ENCODE data around the gene TWIST2.
A peak's percentile ranks its signal among the peaks of the same experiment; 100 is the strongest.

Gene TWIST2

DNA sequence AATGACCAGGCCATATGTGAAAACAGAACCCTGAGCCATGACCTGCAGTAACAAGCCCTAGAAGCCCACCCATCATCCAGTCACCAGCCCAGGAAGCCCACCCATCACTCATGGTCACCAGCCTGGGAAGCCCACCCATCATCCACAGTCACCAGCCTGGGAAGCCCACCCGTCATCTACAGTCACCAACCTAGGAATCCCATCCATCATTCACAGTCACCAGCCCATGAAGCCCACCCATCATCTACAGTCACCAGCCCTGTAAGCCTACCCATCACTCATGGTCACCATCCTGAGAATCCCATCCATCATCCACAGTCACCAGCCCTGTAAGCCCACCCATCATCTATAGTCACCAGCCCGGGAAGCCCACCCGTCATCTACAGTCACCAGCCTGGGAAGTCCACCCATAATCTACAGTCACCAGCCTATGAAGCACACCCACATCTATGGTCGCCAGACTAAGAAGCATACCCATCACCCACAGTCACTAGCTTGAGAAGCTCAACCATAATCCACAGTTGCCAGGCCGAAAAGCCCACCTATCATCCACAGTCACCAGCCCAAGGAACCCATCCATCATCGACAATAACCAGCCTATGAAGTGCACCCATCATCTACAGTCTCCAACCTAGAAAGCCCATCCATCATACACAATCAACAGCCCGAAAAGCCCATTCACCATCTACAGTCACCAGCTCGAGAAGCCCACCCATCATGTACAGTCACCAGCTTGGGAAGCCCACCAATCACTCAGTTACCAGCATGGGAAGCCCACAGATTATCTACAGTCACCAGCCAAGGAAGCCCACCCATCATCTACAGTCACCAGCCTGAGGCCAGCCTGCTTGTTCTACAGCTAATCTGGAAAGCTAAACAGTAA is 91.9 kb downstream of the TWIST2 start:
- no peak for DNase-seq (ENCODE audit: low read depth)

- no peak for DNase-seq (ENCODE audit: low read depth)
Observed at GRCh38 chr2:238940806-238941205, 92.9 kb downstream of the TWIST2 start.

DNA sequence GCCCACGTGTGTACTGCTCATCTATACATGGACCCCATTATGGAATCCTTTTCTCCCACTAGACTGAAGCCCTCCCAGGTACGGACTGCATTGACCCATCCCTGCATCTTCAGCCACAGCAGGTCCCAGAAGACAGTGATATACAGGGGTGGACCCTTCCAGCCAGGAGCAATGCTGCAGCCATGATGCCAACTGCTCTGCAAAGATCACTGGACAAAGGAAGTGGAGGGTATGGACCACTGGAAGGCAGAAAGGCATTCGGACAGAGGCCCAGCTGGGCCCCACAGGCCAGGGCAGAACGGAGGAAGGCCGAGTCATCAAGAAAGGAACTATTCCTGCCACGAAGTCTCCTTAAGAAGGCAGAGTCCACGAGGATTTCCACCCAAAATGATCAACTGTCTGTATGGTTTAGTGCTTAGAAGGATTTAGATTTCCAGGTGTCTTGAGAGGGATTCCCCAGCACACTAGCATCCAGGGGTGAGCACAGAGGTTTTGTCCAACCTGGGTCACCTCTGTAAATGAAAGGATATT is 93.4 kb downstream of the TWIST2 start:
- DNase-seq (ENCODE audit: low read depth): no peak

DNA sequence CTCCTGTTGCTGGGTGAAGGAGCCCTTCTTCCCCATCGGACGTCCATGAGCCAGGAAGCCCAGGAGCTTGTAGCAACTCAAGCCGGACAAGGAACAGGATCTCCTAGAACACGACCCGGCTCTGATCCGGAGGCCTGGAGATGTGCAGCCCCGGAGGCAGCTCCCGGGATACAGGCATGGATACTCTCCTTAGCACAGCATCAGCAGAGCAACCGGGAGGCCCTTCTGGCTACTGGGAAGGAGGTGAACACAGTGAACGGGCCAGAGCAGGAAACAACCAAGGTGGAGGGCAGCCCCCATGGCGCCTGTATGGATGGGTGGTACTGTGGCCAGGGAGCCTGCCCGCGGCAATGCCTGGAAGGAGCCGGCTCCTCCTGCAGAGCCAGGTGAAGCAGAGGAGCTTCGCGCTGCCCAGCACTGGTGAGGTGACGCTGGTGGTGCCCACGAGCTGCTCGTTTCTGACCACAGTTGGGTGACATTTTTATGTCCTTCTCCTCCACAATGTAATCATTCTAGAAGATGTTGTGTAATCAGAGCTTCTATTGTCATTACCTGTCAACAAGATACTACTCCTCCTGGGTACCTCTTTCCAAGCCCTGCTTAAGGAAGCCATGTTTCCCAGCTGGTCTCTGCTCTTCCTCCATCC is 94.3 kb downstream of the TWIST2 start:
- DNase-seq (ENCODE audit: low read depth): no peak

GRCh38 chr2:238942726-238943300 is 94.9 kb downstream of the TWIST2 start:
- DNase-seq (ENCODE audit: low read depth): no peak

DNA sequence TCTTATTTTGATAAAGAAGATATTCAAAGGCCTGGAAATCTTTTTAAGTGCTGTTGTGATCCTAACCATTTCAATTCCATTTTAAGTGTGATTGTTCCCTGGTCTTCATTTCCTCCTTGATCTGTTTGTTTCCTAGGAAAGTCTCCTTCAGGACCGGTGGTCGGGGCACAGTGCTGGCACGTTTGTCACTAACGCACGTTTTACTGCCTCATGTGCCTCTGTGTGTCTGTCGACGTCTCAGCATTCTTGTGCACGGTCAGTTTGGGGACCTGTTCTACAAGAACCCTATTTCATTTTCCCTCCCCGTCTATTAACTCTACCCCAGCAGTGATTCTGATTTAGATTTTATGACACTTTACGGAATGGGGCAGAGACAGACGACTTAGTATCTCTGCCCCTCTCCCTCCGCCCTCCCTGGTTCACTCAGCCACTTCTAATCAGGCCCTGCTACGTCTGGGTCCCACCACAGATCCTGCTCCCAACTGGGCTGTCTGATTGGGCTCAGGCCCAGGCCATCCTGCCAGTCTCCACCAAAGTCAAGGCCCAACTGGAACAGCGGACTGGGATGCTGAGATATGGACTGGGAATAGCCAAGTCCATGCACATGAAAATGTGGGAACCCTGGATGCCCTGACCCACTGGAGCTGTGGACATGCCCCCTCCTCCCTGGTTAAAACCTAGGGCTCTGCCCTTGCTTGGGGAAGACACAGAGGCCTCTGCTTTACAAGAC is 95.6 kb downstream of the TWIST2 start:
- DNase-seq (ENCODE audit: low read depth): no peak

- DNase-seq (ENCODE audit: low read depth): no peak
Observed at GRCh38 chr2:238945433-238946150, 97.7 kb downstream of the TWIST2 start.

DNA sequence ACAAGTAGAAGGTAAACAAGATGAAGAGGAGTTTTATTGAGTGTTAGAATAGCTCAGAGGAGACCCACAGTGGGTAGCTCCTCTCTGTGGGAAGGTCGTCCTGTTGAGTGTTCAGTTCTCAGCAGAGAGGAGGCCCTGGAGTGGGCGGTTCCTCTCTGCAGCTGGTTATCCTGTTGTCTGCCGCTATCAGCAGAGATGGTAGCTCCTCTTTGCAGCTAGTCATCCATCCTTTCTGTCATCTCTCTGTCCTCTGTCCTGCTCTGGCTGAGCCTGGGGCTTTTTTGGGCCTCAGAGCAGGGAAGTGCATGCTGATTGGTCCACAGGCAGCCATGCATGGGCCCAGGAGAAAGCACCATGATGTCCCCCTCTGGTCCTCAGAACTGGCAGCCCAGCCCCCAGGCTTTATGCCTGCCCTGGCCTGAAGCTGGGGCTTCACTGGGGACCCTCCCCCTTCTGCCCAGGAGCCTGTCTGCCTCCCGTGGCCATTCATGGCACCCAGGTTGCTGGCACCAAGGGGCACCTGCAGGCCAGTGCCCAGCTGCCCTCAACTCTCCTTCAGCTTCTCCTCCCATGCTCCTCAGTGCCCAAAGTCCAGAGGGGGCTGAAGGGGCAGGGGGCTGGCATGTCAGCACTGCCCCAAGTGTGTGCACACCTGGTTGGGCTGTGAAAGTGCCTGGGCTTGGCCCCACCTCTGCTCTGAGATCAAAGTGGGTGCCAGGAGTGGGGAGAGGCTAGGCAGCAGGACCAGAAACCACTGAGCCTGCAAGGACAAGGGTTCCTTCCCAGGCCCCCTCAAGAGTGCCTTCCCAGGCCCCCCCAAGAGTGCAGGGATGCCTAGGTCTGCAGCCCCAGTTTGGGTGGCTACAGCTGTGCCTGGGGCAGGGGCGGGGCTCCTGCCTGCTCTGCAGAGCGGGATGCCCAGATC is 98.7 kb downstream of the TWIST2 start:
- DNase-seq (ENCODE audit: low read depth): no peak

GRCh38 chr2:238947243-238947760 is 99.4 kb downstream of the TWIST2 start:
- DNase-seq (ENCODE audit: low read depth): no peak

GRCh38 chr2:238947920-238948710 is 100.2 kb downstream of the TWIST2 start:
- peak; percentile 75 for DNase-seq (ENCODE audit: low read depth)

- no peak for DNase-seq (ENCODE audit: low read depth)
Observed at GRCh38 chr2:238948765-238949641, 101.1 kb downstream of the TWIST2 start.

DNA sequence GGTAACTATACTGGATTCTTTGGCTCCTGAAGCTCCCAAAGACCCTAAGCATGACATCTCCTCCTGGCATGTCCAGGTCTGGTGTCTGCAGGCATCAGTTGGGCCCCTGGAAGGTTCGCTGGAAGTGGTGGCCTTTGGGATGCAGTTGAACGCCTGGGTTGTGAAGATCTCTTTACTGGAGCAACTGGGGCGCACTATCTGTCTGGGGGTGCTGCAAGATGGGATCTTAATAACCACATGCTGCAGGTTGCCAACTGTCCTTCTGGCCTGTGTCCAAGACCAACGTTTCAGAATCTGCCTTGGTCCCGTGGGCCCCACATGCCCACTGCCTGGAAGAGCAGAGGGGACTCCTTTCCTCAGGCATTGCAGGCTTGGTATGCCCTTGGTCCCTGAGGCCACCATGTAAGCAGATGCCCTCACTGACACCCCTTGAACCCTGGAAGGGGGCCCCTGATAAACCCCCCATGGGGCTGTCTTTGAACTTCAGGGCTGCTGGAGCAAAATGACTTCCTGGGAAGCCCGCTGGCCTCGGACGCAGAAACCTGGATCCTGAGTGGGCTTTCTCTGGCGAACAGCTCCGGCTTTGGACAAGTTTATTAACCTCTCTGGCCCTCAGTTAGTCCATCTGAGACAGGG is 101.9 kb downstream of the TWIST2 start:
- DNase-seq (ENCODE audit: low read depth): no peak

- DNase-seq (ENCODE audit: low read depth): no peak
Observed at GRCh38 chr2:238950551-238950950, 102.7 kb downstream of the TWIST2 start.

DNA sequence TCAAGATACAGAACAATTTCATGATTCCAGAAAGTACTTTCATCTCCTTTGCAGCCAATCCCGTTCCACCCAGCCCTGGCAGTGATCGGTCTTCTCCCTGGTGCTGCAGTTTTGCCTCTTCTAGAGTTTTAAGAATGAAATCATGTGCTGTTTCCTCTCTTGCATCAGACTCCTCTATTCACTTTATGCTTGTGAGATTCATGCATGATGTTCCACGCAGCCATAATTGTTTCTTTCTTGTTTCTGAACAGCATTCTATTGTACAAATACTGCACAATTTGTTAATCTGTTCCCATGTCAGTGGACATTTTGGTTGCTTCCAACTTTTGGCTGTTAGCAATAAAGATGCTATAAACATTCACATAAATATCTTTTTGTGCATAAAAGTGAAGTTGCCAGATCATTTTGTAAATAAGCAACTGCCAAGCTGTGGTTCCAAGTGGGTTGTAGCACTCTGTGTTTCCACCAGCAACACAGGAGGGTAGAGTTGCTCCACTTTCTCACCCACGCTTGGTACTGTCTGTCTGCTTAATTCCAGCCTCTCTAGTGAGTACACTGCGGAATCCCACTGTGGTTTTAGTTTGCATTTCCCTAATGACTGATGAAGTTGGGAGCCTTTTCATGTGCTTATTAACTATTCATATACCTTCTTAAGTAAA is 104.5 kb downstream of the TWIST2 start:
- DNase-seq (ENCODE audit: low read depth): no peak

DNA sequence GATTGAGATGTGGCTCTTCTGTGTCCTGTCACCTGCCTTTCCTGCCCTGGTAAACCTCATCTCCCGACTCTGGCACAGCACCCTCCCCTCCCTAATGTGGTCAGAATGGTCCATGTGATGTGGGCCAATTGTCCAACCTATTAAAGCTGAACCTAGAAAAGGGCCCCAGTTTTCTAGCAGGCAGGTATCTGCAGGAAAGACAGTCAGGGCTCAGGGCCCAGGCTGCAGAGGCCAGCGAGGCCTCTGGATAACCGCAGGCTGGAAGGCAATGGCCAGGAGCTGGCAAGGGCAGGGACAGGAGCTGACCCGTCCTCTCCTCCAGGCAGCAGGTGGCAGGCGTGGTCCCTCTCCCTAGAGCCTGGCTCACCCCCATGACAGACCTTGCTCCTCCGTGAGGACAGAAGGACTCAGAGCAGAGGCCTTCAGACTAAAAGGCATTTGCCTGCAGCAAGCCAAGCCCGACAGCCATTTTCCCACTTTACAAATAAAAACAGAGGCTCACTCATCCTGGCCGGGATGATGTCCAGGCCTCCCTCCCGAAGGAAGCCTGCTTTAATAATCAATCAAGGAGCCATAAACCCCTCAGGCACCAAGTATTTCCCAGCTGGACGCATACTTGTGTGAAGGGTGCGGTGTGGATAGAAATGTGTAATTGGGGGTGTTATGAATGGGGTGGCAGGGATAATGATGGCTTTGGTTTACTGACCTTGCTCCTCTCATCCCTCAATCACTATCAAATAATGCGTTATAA is 107.1 kb downstream of the TWIST2 start:
- DNase-seq (ENCODE audit: low read depth): no peak
